ENCODE results near the gene PNP.
"Not testable (repeated sequence)": the region's sequence is repeated elsewhere in the genome, so short reads cannot be mapped to it uniquely, and the experiment has no call there.

Gene PNP

GRCh38 chr14:20469242-20469889 lies at the start of gene PNP:
TSS of gene PNP (plus strand) at chr14:20469406. CDS start at chr14:20469525, 119 bp downstream.
- peak; percentile 88 to 89 for DNase-seq

DNA sequence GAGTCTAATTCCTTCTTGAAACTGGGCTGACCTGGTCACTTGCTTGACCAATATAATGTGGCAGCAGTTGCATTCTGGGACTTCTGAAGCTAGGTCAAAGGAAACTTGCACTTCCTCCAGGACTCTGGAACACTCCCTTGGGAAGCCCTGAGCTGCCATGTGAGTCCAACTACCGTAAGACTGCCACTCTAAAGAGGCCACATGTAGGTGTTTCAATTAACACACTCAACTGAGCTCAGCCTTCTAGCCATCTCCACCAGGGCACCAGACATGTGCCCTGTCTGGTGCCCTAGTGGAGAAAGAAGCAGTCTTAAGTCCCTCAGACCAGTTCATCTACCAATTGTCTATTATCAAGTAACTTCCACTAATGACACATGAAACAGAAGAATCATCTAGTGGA lies 49.8 kb upstream of the PNP start:
- no peak for DNase-seq

DNA sequence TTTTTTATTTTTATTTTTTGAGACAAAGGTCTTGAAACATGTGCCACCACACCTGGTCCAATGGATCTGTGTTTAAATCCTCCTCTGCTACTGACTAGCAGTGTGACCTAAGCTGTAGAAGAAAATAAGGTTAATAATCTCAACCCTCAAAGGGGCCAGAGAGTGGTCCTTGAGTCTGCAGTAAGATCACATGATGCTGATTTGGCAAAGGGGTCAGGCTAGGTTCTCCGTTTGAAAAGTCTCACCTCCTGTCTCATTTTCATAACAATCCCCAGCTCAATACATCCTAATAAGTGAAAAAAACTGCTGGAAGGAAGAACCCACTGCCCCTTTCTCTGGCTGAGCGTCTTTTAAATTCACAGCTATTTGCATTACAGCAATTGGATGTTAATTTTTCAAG lies 47.9 kb upstream of the PNP start:
- DNase-seq, result no peak

GRCh38 chr14:20422886-20423285 lies 46.3 kb upstream of the PNP start:
- no peak for DNase-seq

DNA sequence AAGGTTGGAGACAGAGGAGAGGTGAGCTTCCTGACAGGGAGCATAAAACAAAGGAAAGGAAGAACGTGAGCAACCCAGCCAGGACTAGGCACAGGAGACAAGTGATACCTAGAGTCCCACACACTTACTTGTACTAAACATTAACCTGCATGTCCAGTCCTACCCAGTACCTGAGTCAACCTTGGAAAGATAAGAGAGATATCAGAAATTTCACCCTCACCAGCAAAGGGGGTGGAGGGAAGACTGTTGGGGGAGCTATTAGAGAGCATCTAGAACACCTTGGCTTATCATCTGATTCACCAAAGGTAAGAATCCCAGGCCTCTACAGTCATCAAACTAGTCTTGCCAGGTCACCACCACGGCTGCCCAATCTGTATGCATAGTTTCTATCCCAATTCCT lies 44.4 kb upstream of the PNP start:
- no peak for DNase-seq

GRCh38 chr14:20427231-20428009 lies 41.8 kb upstream of the PNP start:
- DNase-seq, result no peak

DNA sequence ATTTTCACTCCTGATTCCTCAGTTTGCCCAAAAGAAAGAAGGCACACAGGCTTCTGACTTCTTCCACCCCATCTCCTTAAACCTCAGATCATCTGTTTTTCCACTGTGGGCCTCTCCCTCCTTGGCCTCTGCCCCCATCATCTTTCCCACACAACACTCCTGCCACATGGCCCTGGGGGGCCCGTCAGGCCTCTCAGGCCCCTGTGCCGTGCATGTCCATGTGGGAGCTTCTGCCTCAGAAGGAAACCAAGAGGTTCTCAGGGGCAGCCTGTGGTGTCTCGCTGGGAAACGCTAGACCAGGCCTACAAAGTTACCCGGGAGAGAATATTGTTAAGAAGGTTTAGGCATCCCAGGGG lies 41.2 kb upstream of the PNP start:
- no peak for DNase-seq

DNA sequence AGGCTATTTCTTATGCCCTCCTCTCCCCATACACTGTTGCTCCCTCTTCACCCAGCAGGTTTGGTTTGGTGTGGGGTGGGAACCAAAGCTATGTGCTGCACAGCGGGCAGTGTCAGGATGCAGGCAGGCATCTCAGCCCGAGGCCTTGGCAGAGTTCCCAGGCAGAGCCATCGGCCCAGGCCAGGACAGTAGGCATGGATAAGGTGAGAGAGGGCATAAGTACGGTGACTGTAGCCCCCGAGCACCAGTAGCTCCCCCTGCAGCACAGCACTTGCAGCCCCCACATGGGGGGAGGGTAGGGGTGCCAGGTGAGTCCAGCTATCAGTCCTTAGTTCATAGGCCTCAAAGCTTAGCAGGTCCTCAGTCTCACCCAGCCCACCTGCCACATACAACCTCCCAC lies 40.4 kb upstream of the PNP start:
- no peak for DNase-seq

GRCh38 chr14:20429801-20430669 lies 39.2 kb upstream of the PNP start:
- no peak for DNase-seq

GRCh38 chr14:20434701-20435581 lies 34.3 kb upstream of the PNP start:
- no peak for DNase-seq

DNA sequence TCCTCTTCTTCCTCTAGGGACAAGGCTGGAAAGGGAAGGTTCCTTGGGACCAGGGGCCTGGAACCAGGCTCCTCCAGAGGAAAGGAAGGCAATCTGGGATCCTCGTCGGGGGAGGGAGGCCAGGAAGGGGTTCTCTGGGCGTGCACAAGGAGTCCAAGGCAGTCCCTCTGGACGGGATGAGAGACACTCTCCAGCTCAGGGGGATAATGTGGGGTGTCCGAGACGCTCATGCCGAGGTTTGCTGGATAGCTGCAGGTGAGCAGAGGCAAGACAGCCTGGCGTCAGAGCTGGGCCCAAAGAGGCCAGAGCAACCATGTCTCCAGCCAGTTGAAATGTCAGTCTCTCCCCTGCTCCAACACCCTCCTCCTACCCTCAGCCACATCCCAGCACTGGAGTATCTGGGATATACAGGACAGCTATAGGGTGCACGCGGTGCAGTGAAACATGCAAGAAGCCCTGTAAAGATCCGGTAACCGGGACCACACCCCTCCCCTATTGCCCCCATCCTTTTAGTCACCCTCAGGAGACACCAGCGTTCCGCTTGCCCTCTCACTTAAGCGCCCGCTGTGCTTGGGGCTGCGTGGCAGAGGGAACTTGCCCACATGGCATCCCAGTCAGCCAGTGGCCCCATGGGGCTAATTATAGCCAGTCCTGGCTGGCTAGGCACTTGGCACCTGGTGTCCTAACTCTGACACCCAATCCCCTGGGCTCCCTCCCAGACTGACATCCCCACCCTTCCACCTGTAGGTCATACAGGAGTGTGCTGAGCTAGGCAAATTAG lies 33.4 kb upstream of the PNP start, which contains the start of gene KLHL33:
TSS of gene KLHL33 (minus strand) at position 585 of the 781 bp plus-strand sequence. CDS start at position 230, 355 bp downstream.
- DNase-seq, result no peak

- DNase-seq, result no peak
Observed at GRCh38 chr14:20436363-20436755, 32.8 kb upstream of the PNP start.

DNA sequence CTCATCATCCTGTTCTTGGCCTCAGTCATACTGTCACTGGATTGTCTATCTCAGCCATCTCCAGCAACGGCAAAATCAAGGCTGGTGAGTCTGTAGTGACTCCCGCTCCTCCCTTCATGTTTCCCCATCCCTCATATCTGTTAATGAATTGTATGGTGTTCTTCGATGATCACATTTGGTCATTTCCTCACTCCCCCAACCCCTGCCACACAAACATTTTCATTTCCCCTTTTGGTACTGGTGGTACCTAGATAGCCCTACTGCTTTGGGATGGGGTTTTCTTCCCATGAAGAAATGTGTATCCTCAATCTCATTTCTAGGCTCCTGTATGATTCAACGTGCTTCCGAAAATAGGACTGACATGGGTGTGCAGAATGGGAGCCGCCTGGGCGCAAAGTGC lies 30.5 kb upstream of the PNP start:
- DNase-seq, result no peak

GRCh38 chr14:20440465-20440864 lies 28.7 kb upstream of the PNP start:
- DNase-seq, result no peak

DNA sequence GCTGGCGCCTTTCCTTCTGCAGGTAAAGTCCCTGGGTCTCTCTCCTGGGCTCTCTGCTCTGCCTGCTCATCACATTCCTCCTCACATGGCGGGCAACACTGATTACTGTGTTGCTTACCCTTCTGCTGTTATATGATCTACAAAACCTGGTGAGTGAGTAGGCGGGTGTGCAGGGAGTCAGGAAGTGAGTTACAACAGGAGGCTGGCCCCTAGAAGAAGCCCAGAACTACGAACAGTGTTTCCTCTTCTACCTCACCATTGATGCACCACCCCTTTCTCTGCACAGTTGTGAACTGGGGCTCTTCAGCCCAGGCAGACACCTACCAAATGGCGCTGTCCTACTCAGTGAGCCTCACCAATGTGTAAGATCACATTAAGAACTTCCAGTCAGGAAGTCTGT lies 28.3 kb upstream of the PNP start:
- DNase-seq, result peak in 1 of 2 donors; percentile 17

- no peak for DNase-seq
Observed at GRCh38 chr14:20441461-20441860, 27.7 kb upstream of the PNP start.

DNA sequence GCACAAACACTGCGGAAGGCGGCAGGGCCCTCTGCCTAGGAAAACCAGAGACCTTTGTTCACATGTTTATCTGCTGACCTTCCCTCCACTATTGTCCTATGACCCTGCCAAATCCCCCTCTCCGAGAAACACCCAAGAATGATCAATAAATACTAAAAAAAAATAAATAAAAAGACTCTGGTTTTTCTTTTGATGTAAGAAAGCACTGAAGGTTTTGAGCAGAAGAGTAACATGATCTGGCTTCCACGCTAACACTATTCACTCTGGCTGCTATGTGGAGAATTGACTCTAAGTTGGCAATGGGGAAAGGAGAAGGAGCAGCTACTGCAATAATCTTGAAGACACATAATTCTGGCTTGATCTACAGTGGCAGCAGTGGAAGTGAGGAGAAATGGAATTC lies 25.6 kb upstream of the PNP start:
- DNase-seq, result not testable (repeated sequence)

DNA sequence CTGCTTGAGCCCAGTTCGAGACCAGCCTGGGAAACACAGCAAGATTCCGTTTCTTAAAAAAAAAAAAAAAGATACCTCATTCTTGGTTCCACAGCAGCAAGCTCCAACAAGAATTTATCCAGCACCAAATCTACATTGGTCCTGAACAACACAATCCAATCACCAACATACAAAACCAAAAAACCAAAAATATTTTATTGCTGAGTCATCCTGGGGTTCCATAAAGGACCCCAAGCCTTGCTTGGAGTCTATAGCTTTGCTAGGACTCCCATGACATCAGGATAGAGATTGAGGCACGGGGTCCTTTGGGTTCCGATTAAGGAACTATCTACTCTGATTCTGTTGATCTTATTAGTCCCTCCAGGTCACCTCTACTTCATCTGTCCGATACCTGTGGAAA lies 22.3 kb upstream of the PNP start:
- no peak for DNase-seq

GRCh38 chr14:20452831-20453230 lies 16.4 kb upstream of the PNP start:
- not testable (repeated sequence) for DNase-seq

DNA sequence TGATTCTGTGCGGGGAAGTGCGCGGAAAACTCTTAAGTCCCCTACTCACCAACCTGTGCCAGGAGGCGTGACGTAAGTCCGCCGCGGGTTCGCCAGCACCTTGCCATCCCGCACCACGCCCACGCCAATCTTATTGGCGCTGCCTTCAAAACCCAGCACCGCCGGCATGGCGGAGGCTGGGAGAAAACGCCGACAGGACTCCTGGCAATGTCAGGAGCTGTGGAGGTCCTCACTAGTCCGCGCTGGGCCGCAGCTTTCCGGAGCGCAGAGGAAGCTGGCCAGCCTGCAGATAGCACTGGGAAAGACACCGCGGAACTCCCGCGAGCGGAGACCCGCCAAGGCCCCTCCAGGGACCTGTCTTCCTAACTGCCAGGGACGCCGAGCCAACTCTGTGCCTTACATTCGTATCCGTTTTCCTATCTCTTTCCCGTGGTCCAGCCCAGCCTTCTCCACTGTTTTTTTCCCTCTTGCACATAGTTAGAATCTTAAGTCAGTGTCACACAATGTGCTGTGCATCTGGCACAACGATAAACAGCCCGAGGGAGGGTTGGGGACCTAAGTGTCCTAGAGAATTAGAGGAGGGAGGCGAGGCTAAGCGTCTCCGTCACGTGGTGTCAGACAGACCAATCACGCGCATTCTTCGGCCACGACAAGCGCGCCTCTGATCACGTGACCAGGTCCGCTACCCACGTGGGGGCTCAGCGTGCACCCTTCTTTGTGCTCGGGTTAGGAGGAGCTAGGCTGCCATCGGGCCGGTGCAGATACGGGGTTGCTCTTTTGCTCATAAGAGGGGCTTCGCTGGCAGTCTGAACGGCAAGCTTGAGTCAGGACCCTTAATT lies 14.5 kb upstream of the PNP start, which contains the start of the genes APEX1 and OSGEP:
TSS of gene APEX1 (plus strand) at position 711 of the 839 bp plus-strand sequence. CDS start 420 bp downstream, outside the sequence.
TSS of gene OSGEP (minus strand) at position 297 of the 839 bp plus-strand sequence. CDS start at position 168, 129 bp downstream.
- DNase-seq, result peak; percentile 97

All from stimulated activated CD4-positive, alpha-beta T cell treated with anti-CD3 and anti-CD28 coated beads, Interleukin-2, amount 100 ng/mL, for 24 hours (primary cell).